Natural killer cell (primary cell): ENCODE data around the gene SPATA20. TPM values are rescaled to one million over a fixed set of nuclear protein-coding genes. Genes with fewer than 3 reads are reported as not detected.

Source experiments
- ATAC-seq, 3 donors: fragments of 150-1000 bp in 2 of 3; fragments of 200-7000 bp in 1 of 3; cut with Tn5 transposase; 1 replicate in 1 of 3; 2 replicates in 2 of 3; pipeline ENCODE4 v1.10.0; 2021; ENCODE audit warnings: mild to moderate bottlenecking in 2 of 3, moderate library complexity in 2 of 3
- DNase-seq, 2 donors: peaks; one replicate each; pipeline versions ENCODE4 v3.0.0 to v3.0.0-alpha.2; 2013 to 2021; ENCODE audit warnings: mixed read lengths in 1 of 2
- H3K27ac ChIP-seq: one replicate; pipeline ENCODE4 v1.5.1; 2013; ENCODE audit warnings: mild to moderate bottlenecking, low read length
- H3K27me3 ChIP-seq: one replicate; pipeline ENCODE4 v1.6.1; 2013; ENCODE audit warnings: low read length; ENCODE audit not compliant: control insufficient read depth, insufficient read depth
- H3K36me3 ChIP-seq: one replicate; pipeline ENCODE4 v1.6.1; 2013; ENCODE audit warnings: low read length; ENCODE audit not compliant: control insufficient read depth, insufficient read depth
- H3K4me1 ChIP-seq: one replicate; pipeline ENCODE4 v1.6.1; 2013; ENCODE audit warnings: low read length; ENCODE audit not compliant: control insufficient read depth, insufficient read depth
- H3K4me3 ChIP-seq: one replicate; pipeline ENCODE4 v1.5.1; 2013; ENCODE audit warnings: low read length
- H3K9me3 ChIP-seq: one replicate; pipeline ENCODE4 v1.6.1; 2013; ENCODE audit warnings: low read length; ENCODE audit not compliant: control insufficient read depth, insufficient read depth
- H3K27ac Mint-ChIP-seq, 2 donors: one replicate each; pipeline ENCODE4 v1.8.0; 2022; ENCODE audit warnings: mild to moderate bottlenecking in 2 of 2, mixed read lengths in 2 of 2, moderate library complexity in 1 of 2
- H3K27me3 Mint-ChIP-seq, 2 donors: one replicate each; pipeline ENCODE4 v1.8.0; 2022; ENCODE audit warnings: low read depth in 2 of 2, mixed read lengths in 2 of 2
- H3K36me3 Mint-ChIP-seq: one replicate; pipeline ENCODE4 v1.8.0; 2022; ENCODE audit warnings: mixed read lengths
- H3K4me1 Mint-ChIP-seq, 2 donors: one replicate each; pipeline ENCODE4 v1.8.0; 2022; ENCODE audit warnings: mixed read lengths in 2 of 2
- H3K4me3 Mint-ChIP-seq: one replicate; pipeline ENCODE4 v1.8.0; 2022; ENCODE audit warnings: mild to moderate bottlenecking, moderate library complexity, mixed read lengths
- H3K9me3 Mint-ChIP-seq, 2 donors: one replicate each; pipeline ENCODE4 v1.8.0; 2022; ENCODE audit warnings: mixed read lengths in 2 of 2
- WGBS: methylation state at CpG from one replicate; pipeline ENCODE4 v1.1.7; 2013; ENCODE audit warnings: missing lambda C conversion rate; ENCODE audit not compliant: insufficient coverage; 5-methylcytosine and 5-hydroxymethylcytosine counted together
- intact Hi-C: fragments of 100-400 bp; cut with micrococcal nuclease; formaldehyde crosslinking; loops from one replicate; pipeline ENCODE4 v1.14.2; 2022
- total RNA-seq, 4 donors: library from RNA; stranded (reverse); fragments of 120-200 nt in 1 of 4; gene quantifications; one replicate each; pipeline versions ENCODE4 v1.2.3 to v1.2.4, GENCODE V29; 2013 to 2022
- TF ChIP-seq, protein P1 (sequence below): fragments of 200-600 bp; IDR thresholded peaks from one replicate; pipeline ENCODE4 v1.8.0; 2022; ENCODE audit warnings: antibody characterized with exemption

SPATA20 gene
- total RNA-seq, 3 donors from 2014 or later (not counting 1 experiment from before 2014, with no cell fraction given), result 30.7 to 45.5 (median 32.5) TPM

DNA sequence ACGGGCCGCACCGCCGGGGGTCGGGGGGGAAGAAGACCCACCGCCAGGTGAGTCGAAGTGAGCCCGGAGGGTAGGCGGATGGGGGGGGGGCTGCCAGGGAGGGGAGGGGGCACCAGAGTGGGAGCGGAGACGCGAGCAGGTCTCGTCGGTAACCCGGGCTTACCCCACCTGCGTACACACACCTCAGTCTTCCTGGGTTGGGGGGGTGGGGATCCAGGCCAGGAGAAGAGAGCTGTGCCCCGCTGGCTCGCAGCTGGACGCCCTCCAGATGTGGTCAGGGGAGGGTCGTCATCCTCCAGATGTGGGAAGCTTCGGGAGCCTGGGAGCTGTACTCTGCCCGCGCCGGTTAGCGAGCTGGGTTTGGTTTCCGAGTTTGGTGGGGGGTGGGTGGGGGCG lies 14.8 kb downstream of the SPATA20 start:
- peaks cover 38 to 64% of the 10 kb centered on the region in 2 donors for H3K27me3 Mint-ChIP-seq

GRCh38 chr17:50562242-50563091 lies 15.5 kb downstream of the SPATA20 start:
- Histone ChIP-seq H3K4me1 (peaks cover 38% of the 10 kb centered on the region), H3K27ac (no peak overlapping the region), H3K9me3 (no peaks in the 10 kb centered on the region), H3K36me3 (no peaks in the 10 kb centered on the region), H3K27me3 (peaks cover 48% of the 10 kb centered on the region), H3K4me3 (no peak overlapping the region)
- WGBS, result 14% methylated on average over 22 of the region's 22 CpGs
- Mint-ChIP-seq H3K4me3 (peak overlapping the region; percentile 85), H3K27me3 (peaks cover 45 to 70% of the 10 kb centered on the region in 2 donors), H3K36me3 (no peaks in the 10 kb centered on the region), H3K9me3 (no peaks in the 10 kb centered on the region), H3K27ac (peak overlapping the region in 1 of 2 donors; percentile 17), H3K4me1 (peaks cover 19 to 34% of the 10 kb centered on the region in 2 donors)
- TF ChIP-seq, protein P1, sequence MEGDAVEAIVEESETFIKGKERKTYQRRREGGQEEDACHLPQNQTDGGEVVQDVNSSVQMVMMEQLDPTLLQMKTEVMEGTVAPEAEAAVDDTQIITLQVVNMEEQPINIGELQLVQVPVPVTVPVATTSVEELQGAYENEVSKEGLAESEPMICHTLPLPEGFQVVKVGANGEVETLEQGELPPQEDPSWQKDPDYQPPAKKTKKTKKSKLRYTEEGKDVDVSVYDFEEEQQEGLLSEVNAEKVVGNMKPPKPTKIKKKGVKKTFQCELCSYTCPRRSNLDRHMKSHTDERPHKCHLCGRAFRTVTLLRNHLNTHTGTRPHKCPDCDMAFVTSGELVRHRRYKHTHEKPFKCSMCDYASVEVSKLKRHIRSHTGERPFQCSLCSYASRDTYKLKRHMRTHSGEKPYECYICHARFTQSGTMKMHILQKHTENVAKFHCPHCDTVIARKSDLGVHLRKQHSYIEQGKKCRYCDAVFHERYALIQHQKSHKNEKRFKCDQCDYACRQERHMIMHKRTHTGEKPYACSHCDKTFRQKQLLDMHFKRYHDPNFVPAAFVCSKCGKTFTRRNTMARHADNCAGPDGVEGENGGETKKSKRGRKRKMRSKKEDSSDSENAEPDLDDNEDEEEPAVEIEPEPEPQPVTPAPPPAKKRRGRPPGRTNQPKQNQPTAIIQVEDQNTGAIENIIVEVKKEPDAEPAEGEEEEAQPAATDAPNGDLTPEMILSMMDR, result no peak
- DNase-seq (peak in 1 of 2 donors; percentile 53), ATAC-seq (no peak)
- intact Hi-C loops, result no loop called here

More for the DNA sequence above, 14.8 kb downstream of the SPATA20 start:
- no peaks in the 10 kb centered on the region for H3K9me3 ChIP-seq
- no peak overlapping the region for H3K27ac ChIP-seq
- ATAC-seq, result no peak
- Mint-ChIP-seq H3K4me1 (peaks cover 19 to 34% of the 10 kb centered on the region in 2 donors), H3K9me3 (no peaks in the 10 kb centered on the region), H3K4me3 (no peak overlapping the region), H3K36me3 (no peaks in the 10 kb centered on the region), H3K27ac (peak overlapping the region in 1 of 2 donors; percentile 17)
- no peaks in the 10 kb centered on the region for H3K36me3 ChIP-seq
- H3K4me3 ChIP-seq, result no peak overlapping the region
- peaks cover 48% of the 10 kb centered on the region for H3K27me3 ChIP-seq
- 1% methylated on average over 14 of the region's 27 CpGs for WGBS
- H3K4me1 ChIP-seq, result peaks cover 38% of the 10 kb centered on the region
- TF ChIP-seq, protein P1, result no peak
- peak in 1 of 2 donors; percentile 51 for DNase-seq
- intact Hi-C loops, result loop anchor here (2.0 kb wide), 1 partner anchor 15 kb away; the partner anchor contains the start of gene SPATA20

GRCh38 chr17:50563092-50563511 lies 16.1 kb downstream of the SPATA20 start:
- intact Hi-C loops, result no loop called here
- Histone ChIP-seq H3K4me3 (no peak overlapping the region), H3K36me3 (no peaks in the 10 kb centered on the region), H3K4me1 (peaks cover 38% of the 10 kb centered on the region), H3K27me3 (peaks cover 48% of the 10 kb centered on the region), H3K27ac (no peak overlapping the region), H3K9me3 (no peaks in the 10 kb centered on the region)
- H3K9me3 Mint-ChIP-seq, result no peaks in the 10 kb centered on the region
- TF ChIP-seq, protein P1, result no peak
- no peaks in the 10 kb centered on the region for H3K36me3 Mint-ChIP-seq
- ATAC-seq, result no peak
- H3K4me1 Mint-ChIP-seq, result peaks cover 19 to 34% of the 10 kb centered on the region in 2 donors
- H3K27ac Mint-ChIP-seq, result no peak overlapping the region
- H3K27me3 Mint-ChIP-seq, result peaks cover 52 to 71% of the 10 kb centered on the region in 2 donors
- peak in 1 of 2 donors; percentile 42 for DNase-seq
- WGBS, result 56% methylated on average over 2 of the region's 4 CpGs
- no peak overlapping the region for H3K4me3 Mint-ChIP-seq
